B cell (primary cell): ENCODE measurements around the gene TBCA. TPM values are rescaled to one million over a fixed set of nuclear protein-coding genes. Genes with fewer than 3 reads are reported as not detected.

Experiments used
- ATAC-seq: fragments of 200-7000 bp; cut with Tn5 transposase; one replicate; pipeline ENCODE4 v1.10.0; 2021; ENCODE audit warnings: low read depth, mild to moderate bottlenecking, moderate number of reproducible peaks, moderate library complexity
- CTCF ChIA-PET: fragments of 350-600 bp; sonication (Branson Sonifier 250); formaldehyde crosslinking; loops from one replicate; lab custom pipeline; 2021; ENCODE audit warnings: antibody characterized with exemption, inconsistent platforms; lab: Charles Lee
- POLR2A ChIA-PET: fragments of 350-600 bp; sonication (Branson Sonifier 250); formaldehyde crosslinking; loops from one replicate; lab custom pipeline; 2021; ENCODE audit warnings: antibody characterized with exemption; lab: Charles Lee
- DNase-seq: peaks from one replicate; pipeline ENCODE4 v3.0.0; 2013
- H2AFZ ChIP-seq: 2 replicates; pipeline ENCODE4 v1.6.1; 2012; ENCODE audit warnings: mild to moderate bottlenecking, low read depth, low read length; ENCODE audit not compliant: insufficient read depth, poor library complexity, severe bottlenecking
- H3K27ac ChIP-seq, 2 donors: 1 replicate in 1 of 2; 2 replicates in 1 of 2; pipeline ENCODE4 v1.5.1; 2012 to 2013; ENCODE audit warnings: low read length in 2 of 2, mild to moderate bottlenecking in 2 of 2, moderate library complexity in 1 of 2
- H3K27me3 ChIP-seq, 4 experiments: fragments of 200-600 bp in 1 of 4; sonication (generic) in 1 of 4; replicated peaks in 1 of 4; 1 replicate in 2 of 4; 2 replicates in 2 of 4; pipeline versions ENCODE4 v1.6.1 to v1.7.0; 2013 to 2016; ENCODE audit warnings: low read length in 3 of 4, mild to moderate bottlenecking in 2 of 4, mixed read lengths in 1 of 4, moderate library complexity in 1 of 4; ENCODE audit not compliant: insufficient read depth in 4 of 4, control insufficient read depth in 3 of 4; ENCODE audit errors: control extremely low read depth in 1 of 4
- H3K36me3 ChIP-seq, 2 experiments: replicated peaks in 1 of 2; 1 replicate in 1 of 2; 2 replicates in 1 of 2; pipeline versions ENCODE4 v1.6.1 to v1.7.1; 2013; ENCODE audit warnings: low read length in 1 of 2; ENCODE audit not compliant: insufficient read depth in 2 of 2, control insufficient read depth in 1 of 2; ENCODE audit errors: control extremely low read depth in 1 of 2, extremely low read depth in 1 of 2
- H3K4me1 ChIP-seq, 2 donors: fragments of 200-600 bp in 1 of 2; sonication (generic) in 1 of 2; 1 replicate in 1 of 2; 2 replicates in 1 of 2; pipeline versions ENCODE4 v1.5.1 to v1.6.1; 2013 to 2017; ENCODE audit warnings: low read length in 2 of 2; ENCODE audit not compliant: control insufficient read depth in 2 of 2, insufficient read depth in 2 of 2
- H3K4me2 ChIP-seq: replicated peaks from 2 replicates; pipeline ENCODE3; 2012; ENCODE audit warnings: mild to moderate bottlenecking, low read depth, low read length; ENCODE audit not compliant: poor library complexity, severe bottlenecking
- H3K4me3 ChIP-seq, 5 experiments: fragments of 200-600 bp in 1 of 5; sonication (generic) in 1 of 5; 1 replicate in 3 of 5; 2 replicates in 2 of 5; pipeline versions ENCODE4 v1.5.1 to v1.7.0; 2011 to 2016; ENCODE audit warnings: low read length in 4 of 5, mild to moderate bottlenecking in 4 of 5, low read depth in 2 of 5, control low read depth in 1 of 5, moderate library complexity in 1 of 5; ENCODE audit not compliant: insufficient read depth in 1 of 5; ENCODE audit errors: control extremely low read depth in 1 of 5, extremely low read depth in 1 of 5
- H3K79me2 ChIP-seq: fragments of 200-600 bp; sonication (generic); one replicate; pipeline ENCODE4 v1.6.0; 2016; ENCODE audit warnings: low read length; ENCODE audit not compliant: control insufficient read depth, insufficient read depth
- H3K9ac ChIP-seq: fragments of 200-600 bp; sonication (generic); 2 replicates; pipeline ENCODE4 v1.6.1; 2017; ENCODE audit warnings: mild to moderate bottlenecking, low read length, moderate library complexity
- H3K9me3 ChIP-seq, 3 donors: one replicate each; pipeline versions ENCODE4 v1.6.1 to v1.7.1; 2013; ENCODE audit warnings: low read length in 2 of 3; ENCODE audit not compliant: control insufficient read depth in 2 of 3, insufficient read depth in 1 of 3; ENCODE audit errors: control extremely low read depth in 1 of 3
- H4K20me1 ChIP-seq: 2 replicates; pipeline ENCODE4 v1.6.0; 2012; ENCODE audit warnings: mild to moderate bottlenecking, low read length; ENCODE audit not compliant: insufficient read depth, control insufficient read depth, poor library complexity, severe bottlenecking
- H3K27ac Mint-ChIP-seq: one replicate; pipeline ENCODE4 v1.8.0; 2021; ENCODE audit warnings: mixed read lengths
- H3K27me3 Mint-ChIP-seq: one replicate; pipeline ENCODE4 v1.8.0; 2021; ENCODE audit warnings: mixed read lengths
- H3K4me1 Mint-ChIP-seq: one replicate; pipeline ENCODE4 v1.8.0; 2021; ENCODE audit warnings: mixed read lengths
- H3K4me3 Mint-ChIP-seq: one replicate; pipeline ENCODE4 v1.8.0; 2021; ENCODE audit warnings: mixed read lengths
- H3K9me3 Mint-ChIP-seq: one replicate; pipeline ENCODE4 v1.8.0; 2022; ENCODE audit warnings: mixed read lengths; ENCODE audit not compliant: insufficient read depth
- EZH2 ChIP-seq: IDR thresholded peaks from 2 replicates; pipeline ENCODE4 v1.6.1; 2012; ENCODE audit warnings: borderline replicate concordance, low read depth, mild to moderate bottlenecking, moderate library complexity, low read length; ENCODE audit not compliant: insufficient read depth, poor library complexity, severe bottlenecking
- WGBS: methylation state at CpG from one replicate; pipeline ENCODE4 v1.1.5; 2013; ENCODE audit warnings: missing lambda C conversion rate; ENCODE audit not compliant: insufficient coverage; 5-methylcytosine and 5-hydroxymethylcytosine counted together
- intact Hi-C: fragments of 100-400 bp; cut with micrococcal nuclease; formaldehyde crosslinking; loops from one replicate; pipeline ENCODE4 v1.10.0; 2022
- polyA plus RNA-seq: library from polyadenylated mRNA; depleted of rRNA; stranded (reverse); fragments of >200 nt; gene quantifications from 2 replicates; pipeline ENCODE4 v1.2.3, GENCODE V29; 2012
- total RNA-seq, 2 donors: library from RNA; stranded (reverse); fragments of 120-200 nt in 1 of 2; gene quantifications; 1 replicate in 1 of 2; 2 replicates in 1 of 2; pipeline versions ENCODE4 v1.2.3 to v1.2.4, GENCODE V29; 2013 to 2022
- TF ChIP-seq, protein P1 (sequence below): fragments of 200-600 bp; IDR thresholded peaks from one replicate; pipeline ENCODE4 v1.8.0; 2022; ENCODE audit warnings: antibody characterized with exemption, mild to moderate bottlenecking

TBCA gene
- total and polyA plus RNA-seq, 2 donors (not counting 1 experiment from before 2014, with no cell fraction given): 22.3 to 110 TPM

DNA sequence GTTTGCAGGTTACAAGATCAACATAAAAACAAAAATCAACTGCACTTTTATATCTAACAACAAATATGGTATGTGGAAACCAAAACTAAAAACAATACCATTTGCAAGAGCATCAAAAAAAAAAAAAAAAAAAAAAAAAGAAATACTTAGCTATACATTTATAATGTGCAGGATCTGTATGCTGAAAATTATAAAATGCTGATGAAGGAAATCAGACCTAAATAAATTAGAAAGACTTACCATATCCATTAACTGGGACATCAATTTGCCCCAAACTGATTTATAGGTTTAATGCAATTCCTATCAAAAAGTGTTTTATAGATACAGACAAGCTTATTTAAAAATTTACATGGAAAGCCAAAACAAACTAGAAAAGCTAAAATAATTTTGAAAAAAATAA is 77.2 kb downstream of the TBCA start:
- no peak overlapping the region for H3K4me2 ChIP-seq
- no peak for DNase-seq
- H3K4me1 Mint-ChIP-seq: peaks cover 9% of the 10 kb centered on the region
- H3K9me3 Mint-ChIP-seq: no peaks in the 10 kb centered on the region
- H3K27ac ChIP-seq: no peak overlapping the region
- peaks cover 11% of the 10 kb centered on the region for H4K20me1 ChIP-seq
- H3K79me2 ChIP-seq: peaks cover 9% of the 10 kb centered on the region
- H3K9ac ChIP-seq: no peak overlapping the region
- no peak overlapping the region for H3K27ac Mint-ChIP-seq
- H3K4me3 Mint-ChIP-seq: no peak overlapping the region
- H3K9me3 ChIP-seq: peaks cover 0 to 3% (median 0%) of the 10 kb centered on the region in 3 donors
- H3K4me1 ChIP-seq: no peaks in the 10 kb centered on the region
- H3K27me3 Mint-ChIP-seq: no peaks in the 10 kb centered on the region
- intact Hi-C loops: no loop called here
- POLR2A ChIA-PET: interaction anchor here (0.6 kb wide), 1 partner anchor 60 kb away, joined by 3 read pairs; the partner anchor contains the start of gene OTP
- H3K27me3 ChIP-seq: no peaks in the 10 kb centered on the region
- no peak overlapping the region for H2AFZ ChIP-seq
- TF ChIP-seq, protein P1, sequence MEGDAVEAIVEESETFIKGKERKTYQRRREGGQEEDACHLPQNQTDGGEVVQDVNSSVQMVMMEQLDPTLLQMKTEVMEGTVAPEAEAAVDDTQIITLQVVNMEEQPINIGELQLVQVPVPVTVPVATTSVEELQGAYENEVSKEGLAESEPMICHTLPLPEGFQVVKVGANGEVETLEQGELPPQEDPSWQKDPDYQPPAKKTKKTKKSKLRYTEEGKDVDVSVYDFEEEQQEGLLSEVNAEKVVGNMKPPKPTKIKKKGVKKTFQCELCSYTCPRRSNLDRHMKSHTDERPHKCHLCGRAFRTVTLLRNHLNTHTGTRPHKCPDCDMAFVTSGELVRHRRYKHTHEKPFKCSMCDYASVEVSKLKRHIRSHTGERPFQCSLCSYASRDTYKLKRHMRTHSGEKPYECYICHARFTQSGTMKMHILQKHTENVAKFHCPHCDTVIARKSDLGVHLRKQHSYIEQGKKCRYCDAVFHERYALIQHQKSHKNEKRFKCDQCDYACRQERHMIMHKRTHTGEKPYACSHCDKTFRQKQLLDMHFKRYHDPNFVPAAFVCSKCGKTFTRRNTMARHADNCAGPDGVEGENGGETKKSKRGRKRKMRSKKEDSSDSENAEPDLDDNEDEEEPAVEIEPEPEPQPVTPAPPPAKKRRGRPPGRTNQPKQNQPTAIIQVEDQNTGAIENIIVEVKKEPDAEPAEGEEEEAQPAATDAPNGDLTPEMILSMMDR: no peak
- TF ChIP-seq EZH2: no peak
- CTCF ChIA-PET: no interaction called here
- ATAC-seq: no peak
- H3K36me3 ChIP-seq: peaks cover 10 to 30% of the 10 kb centered on the region in 2 experiments
- no peak overlapping the region for H3K4me3 ChIP-seq

GRCh38 chr5:77697692-77698091 is 78.4 kb downstream of the TBCA start:
- no peak overlapping the region for H3K4me3 Mint-ChIP-seq
- intact Hi-C loops: no loop called here
- WGBS: no CpG with 5 or more reads among the region's 3 CpGs
- Histone ChIP-seq H3K9me3 (peaks cover 0 to 3% (median 0%) of the 10 kb centered on the region in 3 donors), H3K4me3 (no peak overlapping the region), H3K36me3 (peaks cover 9 to 23% of the 10 kb centered on the region in 2 experiments), H3K4me1 (no peaks in the 10 kb centered on the region), H3K4me2 (no peak overlapping the region), H3K9ac (no peak overlapping the region), H3K27ac (no peak overlapping the region), H3K79me2 (peaks cover 9% of the 10 kb centered on the region), H3K27me3 (no peaks in the 10 kb centered on the region), H2AFZ (no peak overlapping the region), H4K20me1 (peaks cover 11% of the 10 kb centered on the region)
- H3K9me3 Mint-ChIP-seq: no peaks in the 10 kb centered on the region
- DNase-seq: no peak
- no peaks in the 10 kb centered on the region for H3K27me3 Mint-ChIP-seq
- no peak overlapping the region for H3K27ac Mint-ChIP-seq
- ChIA-PET POLR2A (no interaction called here), CTCF (no interaction called here)
- H3K4me1 Mint-ChIP-seq: peaks cover 9% of the 10 kb centered on the region
- no peak for TF ChIP-seq EZH2
- TF ChIP-seq, protein P1: no peak
- ATAC-seq: no peak
